Lung (tissue), 12 donors: ENCODE results near the gene TMEM123. TPM values are rescaled to one million over a fixed set of nuclear protein-coding genes. Genes with fewer than 3 reads are reported as not detected.
A peak's percentile ranks its signal among the peaks of the same experiment; 100 is the strongest.

Experiments
- ATAC-seq: fragments of 200-7000 bp; cut with Tn5 transposase; one replicate; pipeline ENCODE4 v1.9.1; 2020; ENCODE audit warnings: moderate number of reproducible peaks; ENCODE audit not compliant: insufficient read depth, low FRiP score
- DNase-seq, 3 donors: peaks; one replicate each; pipeline ENCODE4 v3.0.0-alpha.2; 2013 to 2017
- H3K27ac ChIP-seq, 2 donors: one replicate each; pipeline ENCODE4 v1.5.1; 2013; ENCODE audit warnings: mild to moderate bottlenecking in 2 of 2, moderate library complexity in 2 of 2, control low read depth in 1 of 2, inconsistent platforms in 1 of 2, low read depth in 1 of 2, low read length in 1 of 2
- H3K27me3 ChIP-seq, 3 donors: one replicate each; pipeline ENCODE4 v1.5.1; 2013; ENCODE audit warnings: low read length in 2 of 3; ENCODE audit not compliant: control insufficient read depth in 3 of 3, insufficient read depth in 3 of 3
- H3K36me3 ChIP-seq, 4 donors: one replicate each; pipeline ENCODE4 v1.5.1; 2013; ENCODE audit warnings: low read length in 4 of 4, mild to moderate bottlenecking in 1 of 4, moderate library complexity in 1 of 4; ENCODE audit not compliant: control insufficient read depth in 4 of 4, insufficient read depth in 4 of 4
- H3K4me1 ChIP-seq, 5 donors: one replicate each; pipeline ENCODE4 v1.5.1; 2013; ENCODE audit warnings: low read length in 5 of 5, mild to moderate bottlenecking in 2 of 5, moderate library complexity in 1 of 5; ENCODE audit not compliant: control insufficient read depth in 5 of 5, insufficient read depth in 5 of 5
- H3K4me3 ChIP-seq: one replicate; pipeline ENCODE4 v1.5.1; 2013; ENCODE audit warnings: mild to moderate bottlenecking, control low read depth, moderate library complexity
- H3K9ac ChIP-seq, 2 donors: one replicate each; pipeline ENCODE4 v1.5.1; 2013; ENCODE audit warnings: low read length in 2 of 2, control low read depth in 1 of 2; ENCODE audit not compliant: insufficient read depth in 1 of 2
- H3K9me3 ChIP-seq, 4 donors: one replicate each; pipeline ENCODE4 v1.5.1; 2013; ENCODE audit warnings: low read length in 3 of 4, mild to moderate bottlenecking in 1 of 4, moderate library complexity in 1 of 4; ENCODE audit not compliant: control insufficient read depth in 4 of 4, insufficient read depth in 3 of 4
- CTCF ChIP-seq: IDR thresholded peaks from 2 replicates; pipeline ENCODE4 v1.5.1; 2012; ENCODE audit warnings: mild to moderate bottlenecking; ENCODE audit errors: control extremely low read depth, extremely low read depth
- WGBS, 2 donors: extraction: QIAGEN DNeasy Blood & Tissue Kit; methylation state at CpG; one replicate each; pipeline ENCODE4 v1.1.7; 2013; 5-methylcytosine and 5-hydroxymethylcytosine counted together
- polyA plus RNA-seq, 2 donors: library from polyadenylated mRNA; stranded (reverse); fragments of 200-250 nt; gene quantifications; one replicate each; pipeline ENCODE4 v1.2.1, GENCODE V29; 2013
- total RNA-seq, 2 donors: library from RNA; depleted of rRNA in 1 of 2; stranded (reverse); fragments of >200 nt in 1 of 2; gene quantifications; one replicate each; pipeline ENCODE4 v1.2.1, GENCODE V29; 2014 to 2021
- donor health status: control.
- donor health status: control.
- donor health status: Bipolar disorder and iron deficiency.
- donor health status: healthy.
- donor health status: DM: yes; HTN: yes; CAD: no.

TMEM123 gene
- total and polyA plus RNA-seq, 4 donors: 53.6 to 245 (median 100) TPM

GRCh38 chr11:102410382-102410784 lies 42.2 kb downstream of the TMEM123 start:
- WGBS, 2 donors: 76 to 80% methylated on average over 5 of the region's 5 CpGs
- H3K4me3 ChIP-seq: no peak overlapping the region
- no peak overlapping the region for H3K9ac ChIP-seq
- DNase-seq (peak in 2 of 3 donors; percentile 31 to 48), ATAC-seq (no peak)
- no peak overlapping the region for H3K27ac ChIP-seq
- peaks cover 3 to 23% (median 7%) of the 10 kb centered on the region in 4 donors for H3K36me3 ChIP-seq
- peaks cover 0 to 11% (median 6%) of the 10 kb centered on the region in 5 donors for H3K4me1 ChIP-seq
- no peak for TF ChIP-seq CTCF
- H3K9me3 ChIP-seq: peaks cover 0 to 7% (median 0%) of the 10 kb centered on the region in 4 donors
- H3K27me3 ChIP-seq: no peaks in the 10 kb centered on the region

GRCh38 chr11:102408339-102408738 lies 44.2 kb downstream of the TMEM123 start:
- 91% methylated on average over 1 of the region's 1 CpG for WGBS, 2 donors
- Histone ChIP-seq H3K27me3 (no peaks in the 10 kb centered on the region), H3K27ac (no peak overlapping the region)

GRCh38 chr11:102407901-102408300 lies 44.7 kb downstream of the TMEM123 start:
- H3K27ac ChIP-seq: no peak overlapping the region
- TF ChIP-seq CTCF: no peak
- H3K9me3 ChIP-seq: no peaks in the 10 kb centered on the region
- peaks cover 3 to 31% (median 9%) of the 10 kb centered on the region in 4 donors for H3K36me3 ChIP-seq
- 53 to 61% methylated on average over 3 of the region's 3 CpGs for WGBS, 2 donors
- H3K4me3 ChIP-seq: no peak overlapping the region
- no peak for DNase-seq
- H3K4me1 ChIP-seq: peaks cover 0 to 11% (median 6%) of the 10 kb centered on the region in 5 donors
- no peak for ATAC-seq
- H3K9ac ChIP-seq: no peak overlapping the region
- H3K27me3 ChIP-seq: no peaks in the 10 kb centered on the region

More at GRCh38 chr11:102408339-102408738, 44.2 kb downstream of the TMEM123 start:
- H3K36me3 ChIP-seq: peaks cover 3 to 29% (median 8%) of the 10 kb centered on the region in 4 donors
- ATAC-seq: no peak
- TF ChIP-seq CTCF: no peak
- no peak for DNase-seq
- H3K9ac ChIP-seq: no peak overlapping the region
- H3K9me3 ChIP-seq: no peaks in the 10 kb centered on the region
- peaks cover 0 to 11% (median 6%) of the 10 kb centered on the region in 5 donors for H3K4me1 ChIP-seq
- H3K4me3 ChIP-seq: no peak overlapping the region

- H3K4me3 ChIP-seq: no peak overlapping the region
Observed at GRCh38 chr11:102406099-102406498, 46.5 kb downstream of the TMEM123 start.

More at GRCh38 chr11:102406099-102406498, 46.5 kb downstream of the TMEM123 start:
- no peak for TF ChIP-seq CTCF
- ATAC-seq: no peak
- H3K9ac ChIP-seq: no peak overlapping the region
- DNase-seq: no peak
- no peak overlapping the region for H3K27ac ChIP-seq
- peaks cover 0 to 11% (median 6%) of the 10 kb centered on the region in 5 donors for H3K4me1 ChIP-seq
- 97 to 98% methylated on average over 2 of the region's 2 CpGs for WGBS, 2 donors
- no peaks in the 10 kb centered on the region for H3K27me3 ChIP-seq
- H3K9me3 ChIP-seq: no peaks in the 10 kb centered on the region
- peaks cover 3 to 35% (median 9%) of the 10 kb centered on the region in 4 donors for H3K36me3 ChIP-seq
